HEK293 (cell line): ENCODE results near the gene ADRB2.

Experiments
- CTCF ChIP-seq: fragments of 450-650 bp; formaldehyde crosslinking; IDR thresholded peaks from 2 replicates; pipeline ENCODE4 v1.5.1; 2016; ENCODE audit warnings: missing biosample characterization, missing genetic modification characterization
- EGR2 ChIP-seq: fragments of 450-650 bp; formaldehyde crosslinking; IDR thresholded peaks from 2 replicates; pipeline ENCODE4 v1.5.1; 2016; ENCODE audit warnings: low read depth, missing biosample characterization, missing genetic modification characterization
- HOXD13 ChIP-seq: sonication (generic); formaldehyde crosslinking; IDR thresholded peaks from 2 replicates; pipeline ENCODE4 v1.8.0; 2022; ENCODE audit warnings: missing genetic modification reagents, borderline replicate concordance
- REST ChIP-seq: fragments of 450-650 bp; formaldehyde crosslinking; IDR thresholded peaks from 2 replicates; pipeline ENCODE4 v1.5.1; 2016; ENCODE audit warnings: missing biosample characterization, missing genetic modification characterization
- SP2 ChIP-seq: fragments of 450-650 bp; formaldehyde crosslinking; IDR thresholded peaks from 2 replicates; pipeline ENCODE4 v1.5.1; 2016; ENCODE audit warnings: missing biosample characterization, missing genetic modification characterization
- ZNF274 ChIP-seq, 2 experiments: fragments of 200-500 bp in 1 of 2; fragments of 450-650 bp in 1 of 2; sonication (Bioruptor generic) in 1 of 2; formaldehyde crosslinking in 1 of 2; IDR thresholded peaks; 2 replicates each; pipeline versions ENCODE4 v1.5.1 to v1.6.1; 2014 to 2016; ENCODE audit warnings: borderline replicate concordance in 1 of 2, inconsistent platforms in 1 of 2, low read length in 1 of 2, missing biosample characterization in 1 of 2, missing genetic modification characterization in 1 of 2
- ZNF311 ChIP-seq: fragments of 450-650 bp; formaldehyde crosslinking; IDR thresholded peaks from 2 replicates; pipeline ENCODE4 v1.5.1; 2017; ENCODE audit warnings: missing biosample characterization, missing genetic modification characterization, borderline replicate concordance
- ZNF416 ChIP-seq: fragments of 450-650 bp; formaldehyde crosslinking; IDR thresholded peaks from 2 replicates; pipeline ENCODE4 v1.5.1; 2016; ENCODE audit warnings: missing biosample characterization, missing genetic modification characterization

- TF ChIP-seq HOXD13 (CRISPR knock-in tag): no peak
- no peak for TF ChIP-seq CTCF (tag by site-specific recombination)
- TF ChIP-seq REST (tag by site-specific recombination): no peak
- no peak for TF ChIP-seq SP2 (tag by site-specific recombination)
- no peak for TF ChIP-seq EGR2 (tag by site-specific recombination)
- no peak for TF ChIP-seq ZNF416 (tag by site-specific recombination)
- TF ChIP-seq ZNF311: no peak
- no peak for TF ChIP-seq ZNF274 (IDR thresholded peaks at IDR 0.05; ENCODE audit: low read length)
- TF ChIP-seq ZNF274 (tag by site-specific recombination; IDR thresholded peaks at IDR 0.05; ENCODE audit: borderline replicate concordance): no peak
Measured at GRCh38 chr5:148816357-148816756, 10.1 kb upstream of the ADRB2 start.
